DMS 273 (cell line): Measurements from ENCODE around the gene TCF12.
"Not testable (repeated sequence)": the region's sequence is repeated elsewhere in the genome, so short reads cannot be mapped to it uniquely, and the experiment has no call there.

ENCODE experiments used
- DNase-seq: peaks from one replicate; lab custom pipeline; 2025; ENCODE audit not compliant: unreplicated experiment; lab: John Stamatoyannopoulos, UW

Gene TCF12

DNA sequence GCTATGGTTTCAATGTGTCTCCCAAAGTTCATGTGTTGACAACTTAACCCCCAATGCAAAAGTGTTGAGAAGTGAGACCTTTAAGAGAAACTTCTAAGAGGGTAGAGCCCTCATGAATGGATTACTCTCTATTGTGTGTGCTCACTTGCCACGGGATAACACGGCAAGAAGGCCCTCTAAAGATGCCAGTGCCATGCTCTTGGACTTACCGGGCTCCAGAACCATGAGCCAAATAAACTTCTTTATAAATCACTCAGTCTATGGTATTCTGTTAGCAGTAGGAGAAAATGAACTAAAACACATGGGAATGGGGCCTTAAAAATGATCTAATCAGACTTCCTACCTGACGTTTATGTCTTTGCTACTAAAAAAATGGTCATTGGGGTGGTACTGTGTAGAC is 2.6 kb upstream of the TCF12 start:
- DNase-seq, result no peak

DNA sequence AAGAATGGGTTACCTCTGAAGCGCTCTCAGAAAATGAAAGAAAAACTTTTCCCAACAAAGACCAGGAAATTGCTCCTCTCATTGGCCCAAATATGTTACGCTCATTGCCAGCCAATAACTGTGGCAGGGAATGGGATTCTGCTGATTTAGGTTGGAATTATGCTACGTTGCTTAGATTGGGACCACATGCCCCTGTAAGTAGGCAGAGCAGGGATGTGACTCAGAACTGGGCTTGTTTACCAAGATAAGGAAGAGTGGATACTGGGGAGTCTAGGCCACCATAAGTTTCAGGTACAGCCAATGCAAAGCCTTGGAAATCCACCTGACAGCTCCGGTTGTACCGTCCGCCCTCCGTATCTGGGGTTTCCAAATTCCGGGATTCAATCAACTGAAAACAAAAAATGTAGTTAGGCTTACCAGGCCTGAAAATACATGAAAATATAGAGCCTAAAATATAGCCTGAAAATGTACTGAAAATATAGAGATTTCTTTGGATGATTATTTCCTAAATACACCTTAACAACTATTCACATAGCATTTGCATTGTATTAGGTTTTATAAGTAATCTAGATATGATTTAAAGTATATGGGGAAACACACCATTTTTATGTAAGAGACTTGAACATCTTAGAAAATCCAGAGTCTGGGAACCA is 1.5 kb upstream of the TCF12 start:
- DNase-seq, result no peak

DNA sequence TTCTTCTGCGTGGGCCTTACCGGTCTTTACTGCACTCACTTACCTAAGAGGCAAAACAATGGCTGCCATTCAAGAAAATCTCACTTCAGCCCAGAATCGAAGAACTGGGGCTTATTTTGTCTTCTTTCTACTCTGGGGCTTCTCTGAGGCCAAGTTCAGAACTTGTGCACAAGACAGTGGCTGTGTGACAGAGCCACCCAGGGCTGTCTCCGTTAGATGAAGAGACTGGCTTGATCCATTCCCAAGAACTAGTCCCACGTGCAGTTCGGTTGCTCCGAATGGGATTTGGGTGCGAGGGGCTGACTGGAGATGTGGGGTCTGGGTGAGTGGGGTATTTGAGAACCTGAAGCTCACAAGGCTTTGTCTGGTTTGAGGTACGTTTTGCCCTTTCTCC is 795 bp upstream of the TCF12 start:
- DNase-seq, result no peak

DNA sequence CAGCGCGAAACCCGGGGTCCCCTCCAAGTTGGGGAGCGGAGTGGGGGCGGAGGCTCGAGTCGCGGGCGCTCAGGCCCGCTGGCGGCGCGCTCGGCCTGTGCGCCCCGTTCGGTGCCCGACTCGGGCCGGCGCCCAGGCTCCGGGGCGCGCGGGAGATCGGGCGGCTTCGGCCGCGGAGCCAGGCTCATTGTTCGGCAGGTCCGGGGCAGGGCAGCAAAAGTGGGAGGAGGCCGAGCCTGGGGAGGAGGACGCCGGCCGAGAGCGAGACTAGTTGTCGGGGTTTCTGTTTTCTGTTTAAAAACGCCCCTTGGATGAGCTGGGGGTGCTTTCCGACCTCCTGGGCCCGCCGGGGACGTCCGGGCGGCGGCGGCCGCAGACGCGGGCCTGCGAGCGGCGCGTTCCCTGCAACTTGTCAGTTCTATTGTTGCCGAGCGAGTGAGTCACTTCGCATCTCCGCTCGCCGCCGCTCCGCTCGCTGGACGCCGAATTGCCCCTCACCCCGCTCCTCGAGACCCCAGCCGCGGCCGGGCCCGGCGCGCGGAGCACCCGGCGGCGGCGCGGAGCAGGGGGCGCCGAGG is 676 bp downstream of the TCF12 start:
- DNase-seq, result peak; percentile 70

DNA sequence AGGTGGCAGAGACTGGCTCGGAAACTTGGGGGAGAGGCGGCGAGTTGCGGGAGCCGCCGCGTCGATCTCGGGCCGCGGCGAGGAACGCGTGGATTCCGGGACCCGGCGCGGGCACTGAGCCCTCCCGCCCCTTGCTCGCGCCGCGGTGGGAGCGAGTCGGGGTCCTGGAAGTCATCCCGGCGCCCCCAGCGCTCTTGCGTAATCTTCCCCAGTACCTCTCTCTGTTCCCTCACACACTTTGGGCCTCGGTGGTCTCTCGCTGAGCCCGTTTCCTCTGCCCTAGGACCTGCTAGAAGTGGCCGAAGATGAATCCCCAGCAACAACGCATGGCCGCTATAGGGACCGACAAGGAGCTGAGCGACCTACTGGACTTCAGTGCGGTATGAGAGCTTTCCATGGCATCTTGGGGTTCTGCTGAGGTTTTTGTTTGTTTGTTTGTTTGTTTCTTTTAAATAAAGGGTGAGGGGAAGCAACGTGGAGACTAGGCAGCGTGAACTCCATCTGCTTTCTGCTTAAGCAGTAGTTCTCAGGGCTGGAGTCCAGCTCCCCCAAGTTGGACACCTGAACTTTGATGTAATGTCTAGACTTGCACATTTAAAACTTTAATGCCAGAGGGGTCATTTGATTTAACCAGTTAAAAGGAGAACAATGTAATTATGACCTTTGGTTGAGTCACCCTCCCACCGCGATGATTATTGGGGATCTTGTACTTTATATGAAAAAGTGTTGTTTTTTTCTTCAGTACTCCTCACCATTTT is 1.3 kb downstream of the TCF12 start:
- peak; percentile 70 for DNase-seq

DNA sequence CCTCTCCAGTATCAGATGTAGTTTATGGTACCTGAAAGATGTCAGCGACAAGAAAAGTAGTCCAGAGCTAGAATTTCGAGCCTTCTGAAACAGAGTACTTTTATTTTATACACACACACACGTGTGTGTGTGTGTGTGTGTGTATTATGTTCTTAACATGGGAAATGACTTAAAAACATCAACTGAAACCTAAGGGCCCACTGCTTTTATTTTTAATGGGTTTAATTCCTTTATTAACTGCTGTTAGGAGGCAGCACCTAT is 1.9 kb downstream of the TCF12 start:
- no peak for DNase-seq

DNA sequence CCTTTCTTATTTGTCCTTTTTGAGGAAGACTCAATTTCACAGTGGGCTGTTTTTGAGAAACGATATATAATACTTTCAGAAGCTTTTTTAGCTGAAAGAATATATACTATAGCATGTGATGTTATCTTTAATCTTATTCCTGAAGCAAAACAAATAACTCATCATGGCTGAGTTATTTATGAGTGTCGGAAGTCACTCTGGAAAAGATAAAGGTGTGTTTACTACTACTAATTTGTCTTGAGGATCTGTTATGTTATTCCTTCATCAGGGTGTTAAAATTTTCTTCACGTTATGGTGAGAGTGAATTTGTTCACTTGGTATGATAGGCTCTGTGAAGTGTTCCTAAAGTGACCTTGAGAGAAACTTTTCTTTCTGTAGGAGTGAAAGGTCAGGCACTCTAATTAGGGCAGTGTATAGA is 4.7 kb downstream of the TCF12 start:
- no peak for DNase-seq

DNA sequence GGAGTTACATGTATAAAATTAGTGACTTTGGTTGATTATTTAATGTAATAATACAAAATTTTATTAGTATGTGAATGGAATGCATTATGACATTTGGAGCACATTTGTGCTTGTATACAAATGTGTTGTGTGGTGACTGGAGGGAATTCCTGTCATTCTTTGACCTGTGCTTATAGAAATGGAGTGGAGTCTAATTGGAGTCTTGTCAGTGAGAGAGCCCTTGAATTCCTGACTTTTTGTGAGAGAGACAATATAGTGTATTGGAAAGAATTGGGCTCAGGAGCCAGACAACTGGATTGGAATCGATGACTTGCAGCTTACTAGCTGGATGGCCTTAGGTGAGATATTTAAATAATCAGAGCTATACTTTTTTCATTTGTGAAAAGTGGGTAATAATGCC is 9.4 kb downstream of the TCF12 start:
- DNase-seq, result no peak

DNA sequence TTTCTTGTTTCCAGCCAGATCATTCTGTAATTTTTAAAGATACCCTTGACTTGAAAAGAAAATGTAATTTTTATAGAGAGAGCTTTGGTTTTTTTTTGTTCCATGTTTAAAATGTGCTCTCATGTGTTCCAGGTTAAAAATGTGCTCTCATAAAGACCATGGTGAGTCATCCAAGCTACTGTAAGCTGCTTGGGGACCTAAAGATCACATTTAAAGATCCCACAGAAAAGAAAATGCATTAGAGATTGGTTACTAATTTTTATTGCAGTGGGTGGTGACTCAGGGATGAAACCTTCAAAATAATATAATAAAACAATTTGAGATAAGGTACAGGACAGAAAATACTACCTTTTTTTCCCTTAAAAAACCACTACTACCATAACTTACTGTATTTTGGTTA is 11.0 kb downstream of the TCF12 start:
- no peak for DNase-seq

DNA sequence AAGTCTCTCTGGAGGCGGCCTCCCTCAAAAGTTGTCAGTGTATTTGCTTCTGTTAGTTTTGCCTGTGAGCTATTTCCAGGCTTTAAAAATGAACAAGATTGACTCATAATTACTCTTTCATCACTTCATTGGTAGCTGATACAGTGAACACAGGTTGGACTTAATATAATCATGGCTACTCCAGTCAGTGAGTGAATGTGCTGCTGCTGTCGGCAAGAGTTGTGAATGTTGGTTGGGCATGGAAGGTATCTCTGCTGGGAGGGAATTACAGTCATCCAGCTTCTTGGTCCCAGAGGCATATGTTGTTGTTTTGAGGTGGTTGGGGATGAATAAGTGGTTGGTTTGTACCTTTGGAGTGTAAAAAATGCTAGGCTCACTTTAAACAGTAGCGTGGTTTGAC is 11.5 kb downstream of the TCF12 start:
- no peak for DNase-seq

DNA sequence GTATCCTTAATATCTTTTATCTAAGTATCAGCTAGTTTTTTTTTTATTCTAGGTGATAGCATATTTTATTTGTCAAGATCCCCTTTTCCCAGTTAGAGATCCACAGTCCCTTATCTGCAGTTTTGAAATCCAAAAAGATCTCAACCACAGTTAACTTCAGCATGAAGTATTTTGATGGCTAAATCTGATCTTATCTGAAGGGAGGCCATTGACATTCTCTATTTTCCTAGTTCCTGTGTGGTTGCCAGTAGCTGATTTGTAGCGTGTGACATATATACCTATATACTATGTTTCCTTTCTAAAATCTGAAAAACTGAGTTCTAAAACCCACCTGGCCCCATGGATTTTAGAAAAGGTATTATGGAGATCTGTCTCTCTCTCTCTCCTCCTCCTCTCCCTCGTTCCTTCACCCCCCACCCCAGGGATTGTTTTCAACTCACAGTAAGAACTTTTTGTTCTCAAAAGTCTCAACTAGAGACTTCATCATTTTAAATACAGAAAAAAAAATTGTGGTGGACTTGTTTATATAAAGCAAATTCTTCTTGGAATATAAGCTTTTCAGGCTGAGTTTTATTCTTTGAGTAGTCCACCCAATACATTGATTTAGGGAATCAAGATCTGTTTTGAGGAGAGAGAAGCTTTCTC is 12.3 kb downstream of the TCF12 start:
- DNase-seq, result no peak

DNA sequence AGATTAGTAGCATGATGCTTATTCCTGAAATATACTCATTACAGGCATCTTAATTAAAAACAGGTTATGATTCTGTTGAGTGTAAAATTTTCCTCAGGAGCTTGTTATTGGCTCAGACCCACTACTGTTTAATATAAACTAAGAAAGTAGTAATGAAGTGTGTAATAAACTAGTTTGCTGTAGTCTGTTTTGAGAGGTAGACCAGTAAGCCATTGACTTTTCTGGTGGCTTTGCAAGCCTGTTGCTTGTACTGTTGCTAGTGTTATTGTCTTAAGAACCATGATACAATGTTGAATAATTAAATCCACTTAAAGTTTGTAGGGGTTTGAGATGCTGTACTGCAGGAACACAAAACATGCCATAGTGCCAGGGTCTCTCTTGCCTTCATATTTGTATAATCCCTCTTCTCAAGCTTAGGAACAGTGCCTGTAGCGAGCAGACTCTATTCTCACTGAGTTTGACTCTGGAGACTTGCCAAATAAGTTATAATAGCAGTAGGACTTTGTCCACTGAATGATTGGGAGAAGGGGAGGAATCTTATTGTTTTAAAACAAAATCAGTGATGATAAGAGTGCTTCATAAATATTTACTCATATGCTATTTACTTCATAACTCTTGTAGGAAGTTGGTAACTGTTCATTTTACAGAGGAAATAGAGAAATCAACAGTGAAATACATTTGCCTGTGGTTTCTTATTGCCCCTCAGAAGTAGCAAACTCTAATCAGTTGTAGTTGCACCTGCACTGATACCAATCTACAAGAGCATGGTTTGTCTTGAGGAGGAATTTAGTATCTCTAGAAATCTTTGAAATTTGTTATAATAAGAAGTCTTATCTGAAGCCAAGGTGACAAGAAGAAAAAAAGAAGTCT is 13.4 kb downstream of the TCF12 start:
- DNase-seq, result no peak

DNA sequence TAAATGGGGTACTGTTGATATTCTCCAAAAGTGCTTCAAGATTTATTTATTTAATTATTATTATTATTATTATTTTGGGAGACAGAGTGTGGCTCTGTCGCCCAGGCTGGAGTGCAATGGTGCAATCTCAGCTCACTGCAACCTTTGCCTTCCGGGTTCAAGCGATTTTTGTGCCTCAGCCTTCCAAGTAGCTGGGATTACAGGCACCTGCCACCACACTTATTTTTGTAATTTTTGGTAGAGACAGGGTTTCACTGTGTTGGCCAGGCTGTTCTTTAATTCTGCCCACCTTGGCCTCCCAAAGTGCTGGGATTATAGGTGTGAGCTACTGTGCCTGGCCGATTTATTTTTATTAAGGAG is 14.0 kb downstream of the TCF12 start:
- DNase-seq, result not testable (repeated sequence)

DNA sequence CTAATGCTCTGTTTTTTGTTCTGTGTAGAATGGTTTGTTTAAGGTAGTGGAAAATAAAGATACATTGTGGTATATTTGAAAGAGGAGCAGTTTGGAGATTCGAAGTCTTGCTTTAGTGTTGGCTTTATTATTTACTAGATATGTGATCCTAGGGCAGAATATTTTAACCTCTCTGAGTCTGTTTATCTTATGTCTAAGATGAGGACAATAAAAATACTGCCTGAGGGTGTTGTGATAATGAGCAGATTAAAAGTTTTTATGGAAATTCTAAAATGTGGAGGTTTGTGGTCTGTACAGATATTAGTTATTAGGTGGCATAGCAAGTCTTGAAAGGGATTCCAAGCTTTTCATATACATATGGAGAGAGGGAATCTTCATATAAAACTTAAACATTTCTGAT is 15.0 kb downstream of the TCF12 start:
- DNase-seq, result no peak

DNA sequence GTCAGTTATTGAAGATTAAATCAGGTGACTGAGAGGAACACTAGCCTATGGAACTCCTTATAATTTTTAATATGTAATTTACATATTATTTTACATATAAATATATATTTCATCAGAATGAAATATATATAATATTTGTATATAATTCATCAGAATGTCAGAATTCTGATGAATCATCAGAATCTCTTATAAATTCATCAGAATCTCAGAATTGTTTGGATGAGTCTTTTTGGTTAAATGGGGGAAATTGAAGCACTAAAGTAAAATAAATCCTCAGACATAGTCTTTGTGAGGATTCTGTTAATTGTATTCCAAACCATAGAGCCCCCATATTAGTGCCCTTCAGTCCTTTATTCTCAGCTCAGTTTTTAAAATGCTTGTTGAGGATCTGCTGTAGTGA is 15.4 kb downstream of the TCF12 start:
- DNase-seq, result no peak

DNA sequence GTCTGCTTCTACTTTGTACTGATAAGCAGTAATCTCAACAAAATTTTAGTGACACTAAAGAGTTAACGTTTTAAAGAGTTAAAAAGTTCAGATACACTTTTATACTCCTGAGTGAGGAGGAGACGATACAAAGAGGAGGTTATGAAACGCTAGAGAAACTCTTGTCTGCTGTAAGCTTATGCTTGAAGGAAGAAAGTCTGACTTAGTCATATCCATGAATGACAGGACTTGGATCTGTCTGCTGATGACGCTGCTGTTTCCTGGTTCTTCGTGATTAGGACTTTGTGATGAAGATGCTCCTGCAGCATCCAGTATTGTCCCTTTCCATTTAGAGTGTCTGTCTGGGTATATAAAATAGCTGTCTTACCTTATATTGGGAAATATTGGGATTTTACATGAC is 15.8 kb downstream of the TCF12 start:
- no peak for DNase-seq

DNA sequence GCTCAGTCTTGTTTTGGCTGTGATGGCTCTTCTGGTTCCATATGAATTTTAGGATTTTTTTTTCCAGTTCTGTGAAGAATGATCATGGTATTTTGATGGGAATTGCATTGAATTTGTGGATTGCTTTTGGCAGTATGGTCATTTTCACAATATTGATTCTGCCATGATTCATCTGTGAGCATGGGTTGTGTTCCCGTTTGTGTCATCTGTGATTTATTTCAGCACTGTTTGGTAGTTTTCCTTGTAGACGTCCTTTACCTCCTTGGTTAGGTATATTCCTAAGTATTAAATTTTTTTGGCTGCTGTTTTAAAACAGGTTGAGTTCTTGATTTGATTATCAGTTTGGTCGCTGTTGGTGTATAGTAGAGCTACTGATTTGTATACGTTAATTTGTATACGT is 18.5 kb downstream of the TCF12 start:
- DNase-seq, result no peak

DNA sequence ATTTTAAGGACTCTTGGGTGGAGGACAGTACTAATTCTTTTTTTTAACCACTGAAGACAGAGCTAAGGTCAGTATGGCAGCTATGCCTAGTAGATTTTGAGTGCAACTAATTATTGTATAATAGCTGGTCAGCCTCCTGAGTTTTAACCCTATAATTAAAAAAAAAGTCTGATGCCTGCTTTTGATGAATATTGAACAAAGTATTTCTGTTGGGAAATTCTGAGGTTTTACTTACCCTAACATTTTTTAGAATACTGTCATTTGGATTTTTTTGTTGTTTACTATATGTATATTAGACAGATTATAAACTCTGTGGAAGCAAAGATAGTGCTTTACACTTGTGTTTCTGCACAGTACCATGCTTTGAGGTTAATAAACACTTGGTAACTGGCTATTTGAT is 20.8 kb downstream of the TCF12 start:
- no peak for DNase-seq

DNA sequence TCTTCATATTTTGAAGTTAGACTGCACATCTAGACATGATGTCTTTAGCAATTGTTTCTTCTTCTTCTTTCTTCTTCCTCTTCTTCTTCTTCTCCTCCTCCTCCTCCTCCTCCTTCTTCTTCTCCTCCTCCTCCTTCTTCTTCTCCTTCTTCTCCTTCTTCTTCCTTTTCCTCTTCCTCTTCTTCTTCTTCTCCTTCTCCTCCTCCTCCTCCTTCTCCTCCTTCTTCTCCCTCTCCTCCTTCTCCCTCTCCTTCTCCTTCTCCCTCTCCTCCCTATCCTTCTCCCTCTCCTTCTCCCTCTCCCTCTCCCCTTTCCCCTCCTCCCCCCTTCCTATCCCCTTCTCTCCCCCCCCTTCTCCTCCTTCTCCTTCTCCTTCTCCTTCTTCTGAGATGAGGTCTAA is 21.9 kb downstream of the TCF12 start:
- no peak for DNase-seq

DNA sequence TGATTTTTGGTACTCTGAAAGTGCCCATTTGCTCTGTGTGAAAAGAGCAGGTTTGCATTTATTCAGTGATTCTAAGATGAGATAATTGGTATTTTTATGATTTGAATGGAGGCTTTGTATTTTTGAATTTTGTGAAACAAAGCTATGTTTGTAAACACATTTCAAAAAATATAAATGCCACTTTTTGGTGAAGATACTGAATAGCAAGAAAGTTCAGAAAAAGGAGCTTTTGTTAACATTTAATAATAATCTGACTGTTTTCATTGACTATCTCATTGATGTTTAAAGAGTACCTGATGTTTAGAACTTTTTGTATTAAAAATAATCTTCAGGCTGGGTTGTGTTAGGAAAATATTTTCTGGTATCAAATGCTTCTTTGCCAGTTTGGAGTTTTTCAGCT is 23.7 kb downstream of the TCF12 start:
- no peak for DNase-seq

DNA sequence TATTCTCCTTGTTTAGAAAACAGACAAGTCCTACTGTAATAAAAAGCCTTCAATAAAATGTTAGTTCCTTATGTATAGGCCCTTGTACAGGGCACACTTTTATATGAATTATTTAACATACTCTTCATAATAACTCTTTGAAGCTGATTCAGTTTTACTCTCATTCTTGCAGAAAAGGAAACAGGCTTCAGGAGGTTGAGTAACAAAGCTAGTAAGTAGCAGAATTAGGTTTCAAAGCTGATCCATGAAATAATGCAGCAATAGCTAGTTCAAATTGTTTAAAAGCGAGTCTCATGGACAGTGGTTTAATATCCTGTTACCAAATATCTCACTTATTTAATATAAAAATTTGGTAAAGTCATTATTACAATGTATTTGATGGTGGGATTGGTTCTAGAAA is 25.0 kb downstream of the TCF12 start:
- no peak for DNase-seq

DNA sequence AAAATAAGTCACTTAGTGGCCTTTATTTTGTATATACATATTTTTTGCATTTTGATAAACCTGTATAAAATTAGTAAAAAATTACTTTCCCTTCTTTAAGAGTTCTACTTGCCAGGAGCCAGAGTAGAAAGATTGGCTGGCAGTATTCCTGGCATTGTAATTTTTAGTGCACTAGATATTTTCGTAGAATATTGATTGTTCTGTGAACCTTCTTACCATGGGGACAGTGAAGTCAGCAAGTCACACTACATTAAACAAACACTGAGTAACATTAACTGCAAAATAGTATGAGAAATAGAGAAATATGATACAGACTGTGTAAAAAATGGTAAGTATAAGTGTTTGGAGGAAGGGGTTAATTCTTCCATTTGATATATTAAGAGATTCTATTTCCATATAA is 26.0 kb downstream of the TCF12 start:
- DNase-seq, result no peak
